OCI-LY3 (cell line): ENCODE data around the gene VAC14.

Source experiments
- H2AFZ ChIP-seq: fragments of 200-600, 300-600 bp; shearing (Covaris generic); 2 replicates; pipeline ENCODE4 v1.6.0; 2014; ENCODE audit warnings: antibody characterized with exemption, low read depth, low read length
- H3K27ac ChIP-seq: fragments of 200-600, 300-600 bp; sonication (generic); 2 replicates; pipeline ENCODE4 v1.5.1; 2014; ENCODE audit warnings: mild to moderate bottlenecking, low read length, moderate library complexity, mixed read lengths
- H3K27me3 ChIP-seq: fragments of 200-600, 300-600 bp; sonication (generic); 2 replicates; pipeline ENCODE4 v1.6.1; 2014; ENCODE audit warnings: low read depth, low read length, mixed read lengths
- H3K36me3 ChIP-seq: fragments of 200-600, 300-600 bp; sonication (generic); replicated peaks from 2 replicates; pipeline ENCODE3; 2014; ENCODE audit warnings: low read depth, low read length, mixed read lengths
- H3K4me1 ChIP-seq: fragments of 300-600, 200-600 bp; sonication (generic); 2 replicates; pipeline ENCODE4 v1.6.1; 2014; ENCODE audit warnings: low read length, mixed read lengths
- H3K4me2 ChIP-seq: fragments of 200-600, 300-600 bp; sonication (generic); 2 replicates; pipeline ENCODE4 v1.6.1; 2014; ENCODE audit warnings: low read length, mixed read lengths
- H3K4me3 ChIP-seq: fragments of 300-600, 200-600 bp; sonication (generic); 2 replicates; pipeline ENCODE4 v1.5.1; 2014; ENCODE audit warnings: antibody characterized with exemption, mild to moderate bottlenecking, low read length, moderate library complexity
- H3K79me2 ChIP-seq: fragments of 300-600, 200-600 bp; shearing (Covaris generic); 2 replicates; pipeline ENCODE4 v1.6.1; 2014; ENCODE audit warnings: mild to moderate bottlenecking, low read length, mixed read lengths
- H3K9ac ChIP-seq: fragments of 300-600, 200-600 bp; shearing (Covaris generic); 2 replicates; pipeline ENCODE4 v1.6.0; 2014; ENCODE audit warnings: mild to moderate bottlenecking, low read length, moderate library complexity
- H3K9me3 ChIP-seq: fragments of 200-600, 300-600 bp; shearing (Covaris generic); 2 replicates; pipeline ENCODE4 v1.6.1; 2014; ENCODE audit warnings: low read length, mixed read lengths; ENCODE audit not compliant: insufficient read depth
- H4K20me1 ChIP-seq: fragments of 200-600, 300-600 bp; sonication (generic); 2 replicates; pipeline ENCODE4 v1.6.1; 2016; ENCODE audit warnings: low read length, mixed read lengths; ENCODE audit not compliant: insufficient read depth
- CTCF ChIP-seq: fragments of 200-600, 300-600 bp; sonication (generic); IDR thresholded peaks from 2 replicates; pipeline ENCODE4 v1.5.1; 2014; ENCODE audit warnings: antibody characterized with exemption, low read length, low read depth
- EZH2phosphoT487 ChIP-seq: fragments of 200-600 bp; shearing (Covaris generic); IDR thresholded peaks from 2 replicates; pipeline ENCODE4 v1.6.1; 2018; ENCODE audit warnings: antibody characterized with exemption, mixed run types, low read depth

VAC14 gene

GRCh38 chr16:70649300-70649699, 151.7 kb downstream of the VAC14 start:
- H3K4me2 ChIP-seq = no peak overlapping the region
- H3K4me3 ChIP-seq = no peak overlapping the region
- H3K9me3 ChIP-seq = no peaks in the 10 kb centered on the region
- no peaks in the 10 kb centered on the region for H3K36me3 ChIP-seq
- no peak overlapping the region for H3K9ac ChIP-seq
- H3K27ac ChIP-seq = no peak overlapping the region
- H2AFZ ChIP-seq = no peak overlapping the region
- peaks cover 4% of the 10 kb centered on the region; the same call in 1 of the 2 replicates for H3K4me1 ChIP-seq
- H4K20me1 ChIP-seq = no peaks in the 10 kb centered on the region
- H3K79me2 ChIP-seq = no peaks in the 10 kb centered on the region
- no peaks in the 10 kb centered on the region for H3K27me3 ChIP-seq
- TF ChIP-seq EZH2phosphoT487 = no peak
- TF ChIP-seq CTCF = no peak

- Histone ChIP-seq H3K27me3 (no peaks in the 10 kb centered on the region), H3K79me2 (no peaks in the 10 kb centered on the region), H2AFZ (peak overlapping the region; percentile 65), H3K27ac (no peak overlapping the region), H3K4me2 (no peak overlapping the region), H3K4me3 (no peak overlapping the region), H3K9ac (no peak overlapping the region), H4K20me1 (no peaks in the 10 kb centered on the region), H3K36me3 (no peaks in the 10 kb centered on the region), H3K4me1 (no peaks in the 10 kb centered on the region), H3K9me3 (no peaks in the 10 kb centered on the region)
- TF ChIP-seq EZH2phosphoT487 (no peak), CTCF (no peak)
Observed at GRCh38 chr16:70648606-70649005, 152.4 kb downstream of the VAC14 start.

GRCh38 chr16:70647441-70648359, 153.3 kb downstream of the VAC14 start:
- Histone ChIP-seq H3K4me1 (no peaks in the 10 kb centered on the region), H3K36me3 (no peaks in the 10 kb centered on the region), H3K4me3 (no peak overlapping the region), H3K9me3 (no peaks in the 10 kb centered on the region), H4K20me1 (no peaks in the 10 kb centered on the region), H3K27me3 (no peaks in the 10 kb centered on the region; the same call in 1 of the 2 replicates), H2AFZ (no peak overlapping the region), H3K4me2 (no peak overlapping the region), H3K79me2 (no peaks in the 10 kb centered on the region), H3K27ac (no peak overlapping the region), H3K9ac (no peak overlapping the region)
- TF ChIP-seq CTCF = no peak
- TF ChIP-seq EZH2phosphoT487 = no peak
